Esophagus muscularis mucosa (tissue), 3 donors: ENCODE measurements around the gene MAN2A1.

Experiments used
- POLR2AphosphoS5 ChIP-seq, 2 donors: sonication (generic); formaldehyde crosslinking; IDR thresholded peaks; one replicate each; pipeline ENCODE4 v1.6.1; 2017; ENCODE audit warnings: antibody characterized with exemption in 2 of 2
- TF ChIP-seq, protein P1 (sequence below), 3 experiments: fragments of 200-600 bp in 2 of 3; fragments of 450-650 bp in 1 of 3; sonication (generic) in 2 of 3; IDR thresholded peaks; one replicate each; pipeline ENCODE4 v1.5.1; 2017 to 2019; ENCODE audit warnings: antibody characterized with exemption in 3 of 3, mild to moderate bottlenecking in 2 of 3, moderate library complexity in 1 of 3

DNA sequence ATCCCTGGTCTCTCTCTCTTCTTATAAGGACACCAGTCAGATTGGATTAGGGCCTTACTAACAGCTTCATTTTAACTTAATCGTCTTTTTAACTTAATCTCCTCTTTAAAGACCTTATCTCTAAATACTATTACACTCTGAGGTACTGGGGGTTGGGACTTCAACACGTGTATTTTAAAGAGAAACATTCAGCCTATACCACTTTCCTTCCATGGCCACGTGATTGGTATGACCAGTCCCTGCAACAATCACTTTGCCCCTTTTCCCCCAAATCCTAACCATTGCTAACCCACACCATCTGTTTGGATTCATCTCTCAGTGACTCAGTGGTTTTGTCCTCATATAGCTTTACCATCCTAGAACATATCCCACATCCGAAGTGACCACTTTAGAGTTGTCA lies 3.8 kb upstream of the MAN2A1 start:
- TF ChIP-seq, protein P1, sequence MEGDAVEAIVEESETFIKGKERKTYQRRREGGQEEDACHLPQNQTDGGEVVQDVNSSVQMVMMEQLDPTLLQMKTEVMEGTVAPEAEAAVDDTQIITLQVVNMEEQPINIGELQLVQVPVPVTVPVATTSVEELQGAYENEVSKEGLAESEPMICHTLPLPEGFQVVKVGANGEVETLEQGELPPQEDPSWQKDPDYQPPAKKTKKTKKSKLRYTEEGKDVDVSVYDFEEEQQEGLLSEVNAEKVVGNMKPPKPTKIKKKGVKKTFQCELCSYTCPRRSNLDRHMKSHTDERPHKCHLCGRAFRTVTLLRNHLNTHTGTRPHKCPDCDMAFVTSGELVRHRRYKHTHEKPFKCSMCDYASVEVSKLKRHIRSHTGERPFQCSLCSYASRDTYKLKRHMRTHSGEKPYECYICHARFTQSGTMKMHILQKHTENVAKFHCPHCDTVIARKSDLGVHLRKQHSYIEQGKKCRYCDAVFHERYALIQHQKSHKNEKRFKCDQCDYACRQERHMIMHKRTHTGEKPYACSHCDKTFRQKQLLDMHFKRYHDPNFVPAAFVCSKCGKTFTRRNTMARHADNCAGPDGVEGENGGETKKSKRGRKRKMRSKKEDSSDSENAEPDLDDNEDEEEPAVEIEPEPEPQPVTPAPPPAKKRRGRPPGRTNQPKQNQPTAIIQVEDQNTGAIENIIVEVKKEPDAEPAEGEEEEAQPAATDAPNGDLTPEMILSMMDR (IDR thresholded peaks at IDR 0.05), result no peak
- no peak for TF ChIP-seq POLR2AphosphoS5 (IDR thresholded peaks at IDR 0.05)
